Stimulated activated CD8-positive, alpha-beta memory T cell treated with anti-CD3 and anti-CD28 coated beads, Interleukin-15, amount 100 ng/mL, for 48 hours (primary cell): ENCODE results near the gene FLOT2.
"Not testable (repeated sequence)": the region's sequence is repeated elsewhere in the genome, so short reads cannot be mapped to it uniquely, and the experiment has no call there.

Source experiments
- DNase-seq, 2 donors: peaks; one replicate each; pipeline ENCODE4 v3.0.0-alpha.2; 2020; ENCODE audit warnings: low read depth in 2 of 2

Gene FLOT2

DNA sequence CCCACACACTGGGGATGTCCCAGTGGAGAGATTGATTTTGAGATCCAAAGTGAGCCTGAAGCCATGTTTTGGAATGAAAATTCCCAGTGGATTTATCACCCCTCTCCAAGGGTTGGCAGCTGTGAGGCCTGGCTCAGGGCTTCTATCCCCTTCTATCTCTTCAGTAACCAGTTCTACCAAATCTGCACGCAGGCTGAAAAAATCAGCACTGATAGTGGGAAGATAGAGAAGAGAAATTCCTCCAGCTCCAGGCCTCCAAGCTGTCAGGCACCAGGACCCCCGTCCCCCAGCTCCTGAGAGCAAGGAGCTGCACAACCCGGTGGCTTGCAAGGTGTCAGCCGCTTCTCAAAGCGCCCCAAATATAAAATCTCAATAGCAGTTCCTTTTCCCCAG is 1.0 kb downstream of the FLOT2 start:
- no peak for DNase-seq

- no peak for DNase-seq
Measured at GRCh38 chr17:28895794-28896447, 1.6 kb downstream of the FLOT2 start.

- DNase-seq, result peak in 1 of 2 donors; percentile 41
Measured at GRCh38 chr17:28893248-28894183, 4.0 kb downstream of the FLOT2 start.

GRCh38 chr17:28892024-28892423 is 5.5 kb downstream of the FLOT2 start:
- DNase-seq, result no peak

GRCh38 chr17:28891201-28891600 is 6.3 kb downstream of the FLOT2 start:
- no peak for DNase-seq

- DNase-seq, result no peak
Measured at GRCh38 chr17:28889996-28890395, 7.5 kb downstream of the FLOT2 start.

DNA sequence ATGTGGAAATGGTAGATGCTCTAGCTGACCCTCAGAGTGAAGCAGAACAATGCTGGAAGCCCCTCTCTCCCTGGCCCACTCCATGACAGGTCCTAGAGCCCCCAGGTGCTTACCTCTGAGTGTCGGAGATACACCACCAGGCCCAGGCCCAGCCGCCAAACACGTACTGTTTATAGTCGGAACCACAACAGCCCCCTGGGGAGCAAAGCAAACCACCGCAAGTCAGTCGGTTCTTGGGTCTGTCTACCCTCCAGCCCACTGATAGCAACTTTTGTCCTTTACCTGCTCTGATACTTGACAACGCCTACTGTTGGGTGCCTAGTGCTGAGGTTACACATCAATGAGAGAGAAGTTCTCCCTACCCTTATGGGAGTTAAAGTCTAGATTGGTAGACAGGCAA is 8.7 kb downstream of the FLOT2 start:
- no peak for DNase-seq

DNA sequence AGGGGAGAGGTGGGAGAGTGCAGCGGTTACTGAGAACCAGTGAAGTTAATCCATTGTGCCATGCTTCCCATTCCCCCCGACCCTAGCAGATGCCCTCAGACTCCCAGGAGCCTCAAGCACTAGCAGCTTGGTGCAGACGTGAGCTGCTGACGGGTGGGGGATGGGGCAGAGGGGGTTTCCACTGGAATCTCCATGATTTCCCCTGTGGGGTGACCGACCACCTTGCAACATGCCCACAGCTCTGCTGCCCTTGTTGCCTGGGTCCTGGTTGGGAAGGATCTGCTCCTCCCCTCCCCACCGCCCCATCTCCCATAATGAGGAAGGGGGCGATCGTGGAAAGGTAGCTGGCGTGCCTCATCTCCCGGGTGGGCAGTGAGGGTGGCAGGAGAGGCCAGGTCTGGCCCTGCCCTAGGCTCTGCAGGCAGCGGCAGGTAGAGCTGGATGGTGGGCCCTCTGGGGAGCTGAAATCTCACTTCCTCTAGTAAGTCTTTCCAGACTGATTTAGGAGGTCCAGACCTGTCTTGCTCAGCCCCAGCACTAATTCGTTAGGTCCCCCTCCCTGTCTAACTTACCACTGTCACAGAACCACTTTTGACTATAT is 9.6 kb downstream of the FLOT2 start:
- DNase-seq, result no peak

- DNase-seq, result no peak
Measured at GRCh38 chr17:28885951-28886350, 11.6 kb downstream of the FLOT2 start.

- no peak for DNase-seq
Measured at GRCh38 chr17:28885363-28885762, 12.2 kb downstream of the FLOT2 start.

DNA sequence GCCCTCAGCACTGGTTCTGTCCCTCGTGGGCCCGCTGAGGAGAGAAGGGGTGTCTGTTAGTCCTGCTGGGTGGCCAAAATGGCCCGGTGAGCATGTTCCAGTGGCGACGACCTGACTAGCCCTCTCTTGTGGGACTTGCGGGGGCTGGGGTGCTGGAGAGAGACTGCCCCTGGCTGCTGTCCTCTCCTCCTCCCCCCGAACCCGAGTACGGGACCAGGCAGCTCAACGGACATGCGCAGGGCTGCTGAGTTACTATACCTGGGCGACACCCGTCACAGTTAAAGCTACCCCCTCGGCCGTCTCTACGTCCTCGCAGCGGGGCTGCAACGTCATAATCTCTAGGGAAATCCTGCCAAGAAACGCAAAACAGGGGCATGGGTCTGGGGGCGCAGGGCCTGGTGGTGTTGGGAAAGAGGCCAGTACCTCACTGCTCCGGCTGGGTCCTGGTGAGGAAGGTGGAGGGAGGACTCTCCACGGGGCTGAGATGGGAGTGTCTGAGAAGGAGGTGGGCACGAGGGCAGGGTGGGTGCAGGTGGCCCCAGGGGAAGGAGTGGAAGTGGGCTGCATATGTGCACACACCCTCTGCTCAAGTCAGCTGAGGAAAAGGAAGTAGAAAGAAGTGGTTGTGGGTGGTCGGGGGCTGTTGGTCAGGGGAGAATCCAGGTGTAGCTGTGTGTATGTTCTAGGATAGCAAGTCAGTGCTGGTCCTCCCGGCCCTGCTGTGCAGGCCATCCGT is 13.4 kb downstream of the FLOT2 start:
- no peak for DNase-seq

DNA sequence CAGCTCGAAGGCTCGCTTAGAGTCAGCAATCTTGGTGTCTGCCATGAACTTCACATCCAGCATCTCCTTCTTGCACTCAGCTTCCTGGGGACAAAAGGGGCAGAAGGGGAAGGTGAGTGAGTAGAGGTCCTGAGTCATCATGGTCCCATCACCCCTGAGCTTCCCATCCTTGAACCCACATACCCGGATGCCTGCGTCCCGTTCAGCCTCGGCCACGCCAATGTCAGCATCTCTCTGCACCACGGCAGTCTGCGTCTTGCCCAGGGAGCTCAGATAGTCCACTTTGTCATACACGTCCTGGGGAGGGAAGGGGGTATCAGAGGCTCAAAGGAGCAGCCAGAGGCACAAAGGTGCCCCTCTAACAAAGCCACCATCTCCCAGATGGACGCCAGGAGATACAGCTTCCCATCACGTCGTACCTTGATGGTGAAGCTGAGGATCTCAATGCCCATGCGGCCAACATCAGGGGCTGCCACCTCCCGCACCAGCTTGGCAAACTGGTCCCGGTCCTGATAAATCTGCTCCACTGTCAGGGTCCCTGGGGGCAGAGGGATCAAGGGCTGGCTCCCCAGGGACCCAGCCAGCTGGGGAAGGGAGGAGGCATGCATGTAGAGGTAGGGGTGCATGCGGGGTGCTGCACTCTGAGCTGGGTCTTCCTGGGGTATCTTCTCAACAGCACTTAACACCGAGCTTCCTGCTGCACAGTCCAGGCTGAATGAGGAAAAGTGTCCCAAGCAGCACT is 15.2 kb downstream of the FLOT2 start:
- DNase-seq, result no peak

DNA sequence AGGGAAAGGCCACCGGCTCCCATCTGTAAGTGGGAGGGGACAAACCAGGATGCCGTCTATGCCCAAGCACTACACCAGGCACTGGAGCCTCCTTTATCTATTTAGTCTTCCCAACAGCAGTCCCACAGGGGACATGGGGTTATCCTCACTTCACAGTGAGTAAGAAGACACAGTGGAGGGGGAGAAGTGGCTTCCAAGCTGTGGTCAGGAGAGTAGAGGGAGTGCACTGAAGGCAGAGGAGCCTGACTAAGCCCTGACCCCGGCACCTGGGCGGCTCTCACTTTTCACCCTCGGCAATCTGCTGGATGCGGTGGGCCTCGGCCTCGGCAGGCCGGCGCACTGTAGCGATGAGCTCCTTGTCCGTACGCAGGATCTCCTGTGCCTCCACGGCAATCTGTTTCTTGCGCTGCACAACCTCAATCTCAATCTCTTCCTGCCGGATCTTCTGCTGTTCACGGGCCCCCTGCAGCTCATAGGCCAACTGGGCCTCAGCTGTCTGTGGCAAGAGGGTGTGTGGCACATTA is 15.9 kb downstream of the FLOT2 start:
- no peak for DNase-seq

- DNase-seq, result no peak
Measured at GRCh38 chr17:28880572-28880945, 17.0 kb downstream of the FLOT2 start.

GRCh38 chr17:28879886-28880571 is 17.5 kb downstream of the FLOT2 start:
- no peak for DNase-seq

- DNase-seq, result no peak
Measured at GRCh38 chr17:28878981-28879380, 18.6 kb downstream of the FLOT2 start.

- DNase-seq, result no peak
Measured at GRCh38 chr17:28878158-28878910, 19.2 kb downstream of the FLOT2 start.

DNA sequence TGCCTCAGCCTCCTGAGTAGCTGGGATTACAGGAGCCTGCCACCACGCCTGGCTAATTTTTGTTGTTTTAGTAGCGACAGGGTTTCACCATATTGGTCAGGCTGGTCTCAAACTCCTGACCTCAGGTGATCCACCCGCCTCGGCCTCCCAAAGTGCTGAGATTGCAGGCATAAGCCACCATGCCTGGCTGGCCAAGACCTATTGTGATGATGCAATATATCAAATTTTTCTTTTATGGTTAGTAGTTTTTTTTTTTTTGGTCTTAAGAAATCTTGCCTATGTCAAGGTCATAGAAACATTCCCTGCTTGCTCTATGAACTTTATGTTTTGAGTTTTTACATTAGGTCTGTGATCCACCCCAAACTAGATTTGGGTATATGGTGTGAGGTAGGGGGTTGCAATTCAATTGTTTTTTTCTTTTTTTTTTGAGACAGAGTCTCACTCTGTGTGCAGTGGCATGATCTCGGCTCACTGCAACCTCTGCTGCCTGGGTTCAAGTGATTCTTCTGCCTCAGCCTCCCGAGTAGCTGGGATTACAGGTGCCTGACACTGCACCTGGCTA is 20.3 kb downstream of the FLOT2 start:
- DNase-seq, result not testable (repeated sequence)

DNA sequence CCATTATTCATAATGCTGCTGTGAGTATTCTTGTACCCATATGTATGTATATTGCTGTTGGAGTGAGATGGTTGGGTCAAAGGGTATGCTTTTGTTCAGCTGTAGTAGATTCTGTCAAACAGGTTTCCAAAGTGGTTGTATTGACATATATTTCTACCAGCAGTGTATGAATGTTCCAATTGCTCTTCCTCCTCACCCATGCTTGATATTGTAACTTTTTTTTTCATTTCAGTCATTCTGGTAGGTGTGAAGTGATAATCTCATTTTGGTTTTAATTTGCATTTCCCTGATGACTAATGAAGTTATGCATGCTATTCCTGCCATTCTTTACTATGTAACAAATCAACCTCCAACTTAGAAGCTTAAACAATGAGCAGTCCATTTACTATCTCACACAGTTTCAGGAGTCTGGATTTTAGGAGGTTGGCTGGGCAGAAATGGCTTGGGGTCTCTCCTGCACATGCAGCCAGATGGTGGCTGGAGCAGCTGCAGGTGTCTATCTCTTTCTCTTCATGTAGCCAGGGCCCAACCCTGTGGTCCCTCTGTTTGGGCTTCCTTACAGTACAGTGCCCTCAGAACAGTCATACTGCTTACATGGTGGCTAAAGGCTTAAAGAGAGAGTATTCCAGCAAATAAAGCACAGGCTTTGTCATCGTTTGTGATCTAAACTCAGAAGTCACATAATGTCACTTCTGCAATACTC is 21.5 kb downstream of the FLOT2 start:
- no peak for DNase-seq
